KMS-11 (cell line): ENCODE measurements around the gene CHAT.

ENCODE experiments used
- H2AFZ ChIP-seq: fragments of 200-600 bp; sonication (generic); 2 replicates; pipeline ENCODE4 v1.6.1; 2016; ENCODE audit warnings: antibody characterized with exemption, mixed run types, low read depth
- H3K27ac ChIP-seq: fragments of 200-600 bp; sonication (generic); 2 replicates; pipeline ENCODE4 v1.6.1; 2016; ENCODE audit warnings: mild to moderate bottlenecking, mixed run types
- H3K27me3 ChIP-seq: fragments of 200-600 bp; sonication (generic); 2 replicates; pipeline ENCODE4 v1.6.1; 2017; ENCODE audit warnings: mild to moderate bottlenecking, low read depth, mixed run types, moderate library complexity; ENCODE audit not compliant: insufficient read depth
- H3K36me3 ChIP-seq: fragments of 200-600 bp; sonication (generic); 2 replicates; pipeline ENCODE4 v1.6.1; 2017; ENCODE audit warnings: mild to moderate bottlenecking, mixed run types; ENCODE audit not compliant: insufficient read depth
- H3K4me1 ChIP-seq: fragments of 200-600 bp; sonication (generic); 2 replicates; pipeline ENCODE4 v1.6.1; 2016; ENCODE audit warnings: mild to moderate bottlenecking, low read depth, mixed run types; ENCODE audit not compliant: poor library complexity, severe bottlenecking
- H3K4me2 ChIP-seq: fragments of 200-600 bp; sonication (generic); 2 replicates; pipeline ENCODE4 v1.7.0; 2016; ENCODE audit warnings: mild to moderate bottlenecking, mixed run types
- H3K4me3 ChIP-seq: fragments of 200-600 bp; sonication (generic); IDR thresholded peaks from 2 replicates; pipeline ENCODE4 v1.6.1; 2017; ENCODE audit warnings: low read depth, low read length, mixed read lengths; ENCODE audit not compliant: insufficient read depth
- H3K79me2 ChIP-seq: fragments of 200-600 bp; sonication (generic); 2 replicates; pipeline ENCODE4 v1.6.1; 2016; ENCODE audit warnings: low read depth, mixed run types; ENCODE audit not compliant: insufficient read depth
- H3K9ac ChIP-seq: fragments of 200-600 bp; sonication (generic); 2 replicates; pipeline ENCODE4 v1.6.1; 2016; ENCODE audit warnings: mild to moderate bottlenecking, mixed run types
- H4K20me1 ChIP-seq: fragments of 200-600 bp; sonication (generic); 2 replicates; pipeline ENCODE4 v1.6.1; 2016; ENCODE audit warnings: mild to moderate bottlenecking, mixed run types; ENCODE audit not compliant: insufficient read depth
- TF ChIP-seq, protein P1 (sequence below): fragments of 200-600 bp; sonication (generic); conservative IDR thresholded peaks from 2 replicates; pipeline ENCODE4 v1.6.1; 2017; ENCODE audit warnings: low read depth, mild to moderate bottlenecking, antibody characterized with exemption, low read length, moderate library complexity, mixed read lengths

Gene CHAT

DNA sequence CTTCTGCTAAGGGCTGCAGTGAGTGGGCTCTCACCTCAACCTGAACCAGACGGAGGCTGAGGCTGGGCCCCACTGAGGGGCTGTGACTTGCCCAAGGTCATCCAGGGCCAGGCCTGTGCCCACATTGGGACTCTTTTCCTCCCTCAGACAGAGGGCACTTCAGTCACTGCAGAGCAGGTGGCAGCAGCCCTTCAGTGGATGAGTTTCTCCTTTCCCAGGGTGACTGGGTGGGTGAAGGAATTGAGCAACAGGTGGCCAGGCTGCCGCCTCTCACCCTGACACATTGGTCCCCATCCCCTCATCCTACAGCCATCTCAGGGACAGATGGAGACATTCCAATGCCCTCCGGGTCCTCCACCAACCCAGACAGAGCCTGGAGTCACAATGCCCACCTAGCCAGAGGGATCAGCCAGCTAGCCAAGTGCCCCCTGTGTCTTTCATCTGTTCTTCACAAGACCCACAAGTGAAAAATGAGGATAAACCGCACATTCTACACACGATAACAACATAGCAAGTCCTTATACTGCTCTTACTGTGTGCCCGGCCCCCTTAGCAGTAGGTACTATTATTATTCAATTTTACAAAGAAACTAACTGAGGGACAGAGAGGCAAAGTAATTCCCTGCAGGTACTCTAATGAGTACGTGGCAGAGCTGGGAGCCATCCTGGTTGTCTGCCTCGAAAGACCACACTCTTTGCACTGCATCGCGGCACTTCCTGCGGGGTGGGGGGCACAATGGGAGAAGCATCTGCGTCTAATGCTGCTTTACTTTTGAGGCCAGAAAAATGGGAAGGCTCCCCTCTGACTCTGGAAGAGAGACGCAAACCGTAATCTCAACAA, 5.5 kb upstream of the CHAT start:
- Histone ChIP-seq H3K79me2 (no peaks in the 10 kb centered on the region), H3K27ac (no peak overlapping the region), H3K36me3 (no peaks in the 10 kb centered on the region), H3K4me3 (no peak overlapping the region), H3K4me2 (no peak overlapping the region), H3K9ac (no peak overlapping the region), H3K4me1 (no peaks in the 10 kb centered on the region), H4K20me1 (no peaks in the 10 kb centered on the region), H2AFZ (no peak overlapping the region), H3K27me3 (peaks cover 2% of the 10 kb centered on the region; the same call in 1 of the 2 replicates)
- TF ChIP-seq, protein P1, sequence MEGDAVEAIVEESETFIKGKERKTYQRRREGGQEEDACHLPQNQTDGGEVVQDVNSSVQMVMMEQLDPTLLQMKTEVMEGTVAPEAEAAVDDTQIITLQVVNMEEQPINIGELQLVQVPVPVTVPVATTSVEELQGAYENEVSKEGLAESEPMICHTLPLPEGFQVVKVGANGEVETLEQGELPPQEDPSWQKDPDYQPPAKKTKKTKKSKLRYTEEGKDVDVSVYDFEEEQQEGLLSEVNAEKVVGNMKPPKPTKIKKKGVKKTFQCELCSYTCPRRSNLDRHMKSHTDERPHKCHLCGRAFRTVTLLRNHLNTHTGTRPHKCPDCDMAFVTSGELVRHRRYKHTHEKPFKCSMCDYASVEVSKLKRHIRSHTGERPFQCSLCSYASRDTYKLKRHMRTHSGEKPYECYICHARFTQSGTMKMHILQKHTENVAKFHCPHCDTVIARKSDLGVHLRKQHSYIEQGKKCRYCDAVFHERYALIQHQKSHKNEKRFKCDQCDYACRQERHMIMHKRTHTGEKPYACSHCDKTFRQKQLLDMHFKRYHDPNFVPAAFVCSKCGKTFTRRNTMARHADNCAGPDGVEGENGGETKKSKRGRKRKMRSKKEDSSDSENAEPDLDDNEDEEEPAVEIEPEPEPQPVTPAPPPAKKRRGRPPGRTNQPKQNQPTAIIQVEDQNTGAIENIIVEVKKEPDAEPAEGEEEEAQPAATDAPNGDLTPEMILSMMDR = no peak

DNA sequence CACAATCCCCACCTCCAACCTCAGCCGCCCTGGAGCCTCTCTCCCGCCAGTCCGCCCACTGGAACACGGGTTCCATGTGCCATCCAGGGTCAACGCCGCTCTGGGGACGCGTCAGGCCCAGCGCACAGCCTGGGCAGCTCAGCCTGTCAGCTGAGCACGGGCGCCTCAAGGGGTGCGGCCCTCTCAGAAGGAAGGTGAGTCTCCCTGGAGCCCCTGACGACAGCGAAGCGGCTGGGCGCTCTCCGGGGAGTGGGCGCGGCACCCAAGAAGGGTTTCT, 4.9 kb upstream of the CHAT start:
- Histone ChIP-seq H3K4me1 (no peaks in the 10 kb centered on the region), H3K36me3 (no peaks in the 10 kb centered on the region), H3K4me2 (no peak overlapping the region), H3K79me2 (no peaks in the 10 kb centered on the region), H4K20me1 (no peaks in the 10 kb centered on the region), H3K27me3 (peaks cover 4% of the 10 kb centered on the region; the same call in 1 of the 2 replicates), H3K27ac (no peak overlapping the region), H2AFZ (no peak overlapping the region), H3K4me3 (no peak overlapping the region), H3K9ac (no peak overlapping the region)
- TF ChIP-seq, protein P1 = no peak

DNA sequence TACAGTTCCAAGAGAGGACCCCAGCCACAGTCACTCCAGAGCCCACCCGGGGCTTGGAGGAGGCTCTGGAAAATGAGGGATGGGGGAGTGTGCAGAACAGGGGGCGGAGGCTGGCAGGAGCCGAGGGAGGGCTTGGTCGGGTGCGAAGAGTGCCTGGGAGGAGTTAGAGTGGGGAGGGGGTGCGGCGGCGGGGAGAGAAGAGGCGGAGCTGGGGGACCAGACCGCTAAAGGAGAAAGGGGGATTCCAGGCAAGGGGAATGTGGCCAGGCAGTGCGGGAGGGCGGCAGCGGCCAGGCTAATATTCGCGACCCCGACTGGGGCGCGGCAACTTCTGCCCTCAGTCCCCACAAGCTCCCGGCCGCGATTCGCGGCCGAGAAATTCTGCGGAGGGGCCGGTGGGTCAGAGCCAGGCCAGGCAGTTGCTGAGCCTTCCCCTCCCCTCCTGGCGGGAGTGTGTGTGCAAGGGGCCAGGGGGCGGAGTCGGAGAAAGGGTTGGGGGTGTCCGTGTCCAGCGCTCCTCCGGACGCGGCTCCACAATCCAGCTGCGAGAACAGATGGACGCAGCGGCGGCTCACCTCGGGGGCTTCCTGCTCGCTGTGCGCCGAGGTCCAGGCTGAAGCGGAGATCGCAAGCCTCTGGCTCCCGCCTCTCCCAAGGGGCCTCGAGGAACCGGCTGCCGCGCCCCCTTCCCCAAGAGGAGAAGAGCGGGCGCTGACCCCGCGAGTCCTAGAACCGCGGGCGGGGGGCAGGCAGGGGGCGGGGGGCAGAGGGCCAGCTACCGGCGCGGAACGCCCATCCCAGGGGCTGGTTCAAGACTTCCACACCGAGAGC, 4.3 kb upstream of the CHAT start:
- Histone ChIP-seq H3K27ac (no peak overlapping the region), H3K79me2 (no peaks in the 10 kb centered on the region), H4K20me1 (no peaks in the 10 kb centered on the region), H3K4me2 (no peak overlapping the region), H3K4me3 (no peak overlapping the region), H3K36me3 (no peaks in the 10 kb centered on the region), H3K4me1 (no peaks in the 10 kb centered on the region), H3K9ac (no peak overlapping the region), H2AFZ (no peak overlapping the region), H3K27me3 (peaks cover 4% of the 10 kb centered on the region; the same call in 1 of the 2 replicates)
- TF ChIP-seq, protein P1 = no peak

DNA sequence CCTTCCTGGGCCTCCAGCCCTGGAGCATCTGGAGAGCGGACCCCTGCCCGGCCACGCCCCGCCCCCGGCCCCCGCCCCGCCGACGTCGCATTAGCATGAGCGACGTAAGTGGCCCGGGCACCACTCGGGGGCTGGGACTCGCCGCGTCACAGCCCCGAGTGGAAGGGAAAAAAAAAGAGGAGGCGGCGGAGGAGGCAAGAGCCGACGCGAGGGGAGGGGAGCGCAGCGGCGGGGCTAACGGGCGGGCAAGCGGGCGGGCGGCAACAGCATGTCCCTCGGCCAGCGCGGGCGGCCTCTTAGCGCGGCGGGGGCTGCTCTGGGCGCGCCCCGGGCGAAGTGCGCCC, 3.8 kb upstream of the CHAT start, which contains the start of gene SLC18A3:
TSS of gene SLC18A3 (plus strand) at position 197 of the 344 bp plus-strand sequence. CDS start 431 bp downstream, outside the sequence.
- no peak within 1 kb of the TSS for H3K4me3 ChIP-seq
- no peaks in the 10 kb centered on the region for H3K4me1 ChIP-seq

More for the DNA sequence above, 3.8 kb upstream of the CHAT start, which contains the start of gene SLC18A3:
- Histone ChIP-seq H3K36me3 (no peaks in the 10 kb centered on the region), H3K79me2 (no peaks in the 10 kb centered on the region), H4K20me1 (no peaks in the 10 kb centered on the region), H3K9ac (no peak within 1 kb of the TSS), H3K27ac (no peak within 1 kb of the TSS), H3K4me2 (no peak within 1 kb of the TSS), H3K27me3 (peaks cover 4% of the 10 kb centered on the region; the same call in 1 of the 2 replicates), H2AFZ (no peak within 1 kb of the TSS)
- TF ChIP-seq, protein P1 = no peak
